Caco-2 (cell line): ENCODE results near the gene IGSF11. TPM values are rescaled to one million over a fixed set of nuclear protein-coding genes. Genes with fewer than 3 reads are reported as not detected.

ENCODE experiments used
- BruUV-seq: library from RNA; stranded (reverse); fragments of 400-500 nt; replicated peaks from 2 replicates; lab custom pipeline; 2021; lab: Mats Ljungman, UMichigan
- CTCF ChIA-PET: fragments of 300-600 bp; sonication (Branson Sonifier 250); formaldehyde crosslinking; loops from one replicate; lab custom pipeline; 2022; ENCODE audit warnings: antibody characterized with exemption; lab: Charles Lee
- POLR2A ChIA-PET: fragments of 300-600 bp; sonication (Branson Sonifier 250); formaldehyde crosslinking; loops from one replicate; lab custom pipeline; 2022; ENCODE audit warnings: antibody characterized with exemption; lab: Charles Lee
- DNase-seq, 2 experiments: peaks; one replicate each; pipeline versions ENCODE4 v3.0.0 to v3.0.0-alpha.2; 2020 to 2022
- H3K27me3 ChIP-seq: replicated peaks from 2 replicates; pipeline ENCODE4 v1.6.0; 2011; ENCODE audit warnings: low read length; ENCODE audit not compliant: control insufficient read depth, insufficient read depth
- H3K36me3 ChIP-seq: 2 replicates; pipeline ENCODE4 v1.5.1; 2011; ENCODE audit warnings: low read length; ENCODE audit not compliant: control insufficient read depth, insufficient read depth
- H3K4me1 ChIP-seq: fragments of 250-450 bp; sonication (Bioruptor Pico); 2 replicates; pipeline ENCODE4 v1.5.1; 2020; ENCODE audit warnings: mild to moderate bottlenecking
- H3K4me3 ChIP-seq: 2 replicates; pipeline ENCODE4 v1.5.1; 2011; ENCODE audit warnings: low read depth, mild to moderate bottlenecking, control low read depth, low read length
- H3K9me3 ChIP-seq: fragments of 250-450 bp; sonication (Bioruptor Pico); 2 replicates; pipeline ENCODE4 v1.5.1; 2020; ENCODE audit warnings: mild to moderate bottlenecking, moderate library complexity
- H3K27ac Mint-ChIP-seq: one replicate; pipeline ENCODE4 v1.8.0; 2022; ENCODE audit warnings: mixed read lengths; ENCODE audit not compliant: unreplicated experiment
- H3K27me3 Mint-ChIP-seq: one replicate; pipeline ENCODE4 v1.8.0; 2022; ENCODE audit warnings: mixed read lengths; ENCODE audit not compliant: insufficient read depth, unreplicated experiment
- H3K36me3 Mint-ChIP-seq: one replicate; pipeline ENCODE4 v1.8.0; 2022; ENCODE audit warnings: mild to moderate bottlenecking, mixed read lengths; ENCODE audit not compliant: insufficient read depth, unreplicated experiment
- H3K4me1 Mint-ChIP-seq: one replicate; pipeline ENCODE4 v1.8.0; 2022; ENCODE audit warnings: low read depth, mixed read lengths; ENCODE audit not compliant: unreplicated experiment
- H3K4me3 Mint-ChIP-seq: one replicate; pipeline ENCODE4 v1.8.0; 2022; ENCODE audit warnings: mild to moderate bottlenecking, moderate library complexity, mixed read lengths; ENCODE audit not compliant: unreplicated experiment
- H3K9me3 Mint-ChIP-seq: one replicate; pipeline ENCODE4 v1.8.0; 2022; ENCODE audit warnings: mixed read lengths; ENCODE audit not compliant: unreplicated experiment
- CTCF ChIP-seq, 2 experiments: fragments of 200-600 bp in 1 of 2; IDR thresholded peaks; 1 replicate in 1 of 2; 2 replicates in 1 of 2; pipeline versions ENCODE4 v1.5.1 to v1.8.0; 2011 to 2022; ENCODE audit warnings: antibody characterized with exemption in 1 of 2, control low read depth in 1 of 2, inconsistent platforms in 1 of 2, low read depth in 1 of 2, low read length in 1 of 2, mild to moderate bottlenecking in 1 of 2, moderate library complexity in 1 of 2; ENCODE audit not compliant: insufficient read depth in 1 of 2, severe bottlenecking in 1 of 2, unreplicated experiment in 1 of 2
- intact Hi-C: fragments of 100-400 bp; cut with micrococcal nuclease; formaldehyde crosslinking; loops from one replicate; pipeline ENCODE4 v1.10.0; 2022; ENCODE audit not compliant: unreplicated experiment
- total RNA-seq: library from RNA; stranded (reverse); gene quantifications from 2 replicates; pipeline ENCODE4 v1.2.3, GENCODE V29; 2022

Gene IGSF11
- total RNA-seq, 1 experiment from 2014 or later, result 0.41 TPM

- no TSS peak for BruUV-seq
- no peaks in the 10 kb centered on the region for H3K9me3 Mint-ChIP-seq
- H3K27ac Mint-ChIP-seq, result no peak overlapping the region
- DNase-seq, result no peak
- peaks cover 13% of the 10 kb centered on the region for H3K27me3 Mint-ChIP-seq
- no peak overlapping the region for H3K4me3 ChIP-seq
- H3K36me3 Mint-ChIP-seq, result no peaks in the 10 kb centered on the region
- no peaks in the 10 kb centered on the region for H3K4me1 Mint-ChIP-seq
- no peaks in the 10 kb centered on the region for H3K9me3 ChIP-seq
- POLR2A ChIA-PET, result no interaction called here
- no peak overlapping the region for H3K4me3 Mint-ChIP-seq
- CTCF ChIA-PET, result interaction anchor here (0.6 kb wide), 1 partner anchor 84 kb away, joined by 4 read pairs; no protein-coding TSS in a partner anchor
- H3K27me3 ChIP-seq, result no peaks in the 10 kb centered on the region
- intact Hi-C loops, result no loop called here
- H3K36me3 ChIP-seq, result no peaks in the 10 kb centered on the region
- H3K4me1 ChIP-seq, result no peaks in the 10 kb centered on the region
- no peak for TF ChIP-seq CTCF (IDR thresholded peaks at IDR 0.05; ENCODE audit: insufficient read depth in 1 of 2, low read depth in 1 of 2, low read length in 1 of 2, severe bottlenecking in 1 of 2, unreplicated experiment in 1 of 2)
Measured at GRCh38 chr3:118968640-118969039, 66.0 kb downstream of the IGSF11 start.

GRCh38 chr3:118968111-118968510, 66.5 kb downstream of the IGSF11 start:
- ChIA-PET CTCF (no interaction called here), POLR2A (no interaction called here)
- Mint-ChIP-seq H3K9me3 (no peaks in the 10 kb centered on the region), H3K27ac (no peak overlapping the region), H3K36me3 (no peaks in the 10 kb centered on the region), H3K4me1 (no peaks in the 10 kb centered on the region), H3K27me3 (peaks cover 12% of the 10 kb centered on the region), H3K4me3 (no peak overlapping the region)
- intact Hi-C loops, result no loop called here
- H3K27me3 ChIP-seq, result no peaks in the 10 kb centered on the region
- BruUV-seq, result no TSS peak
- TF ChIP-seq CTCF (IDR thresholded peaks at IDR 0.05; ENCODE audit: insufficient read depth in 1 of 2, low read depth in 1 of 2, low read length in 1 of 2, severe bottlenecking in 1 of 2, unreplicated experiment in 1 of 2), result no peak
- no peaks in the 10 kb centered on the region for H3K36me3 ChIP-seq
- DNase-seq, result no peak
- H3K4me3 ChIP-seq, result no peak overlapping the region
- no peaks in the 10 kb centered on the region for H3K4me1 ChIP-seq
- no peaks in the 10 kb centered on the region for H3K9me3 ChIP-seq

- peaks cover 16% of the 10 kb centered on the region for H3K27me3 Mint-ChIP-seq
- no peaks in the 10 kb centered on the region for H3K4me1 Mint-ChIP-seq
- no peaks in the 10 kb centered on the region for H3K9me3 ChIP-seq
- H3K4me1 ChIP-seq, result no peaks in the 10 kb centered on the region
- ChIA-PET CTCF (no interaction called here), POLR2A (no interaction called here)
- intact Hi-C loops, result no loop called here
- TF ChIP-seq CTCF (IDR thresholded peaks at IDR 0.05; ENCODE audit: insufficient read depth in 1 of 2, low read depth in 1 of 2, low read length in 1 of 2, severe bottlenecking in 1 of 2, unreplicated experiment in 1 of 2), result no peak
- no TSS peak for BruUV-seq
- no peaks in the 10 kb centered on the region for H3K36me3 ChIP-seq
- H3K36me3 Mint-ChIP-seq, result no peaks in the 10 kb centered on the region
- H3K9me3 Mint-ChIP-seq, result no peaks in the 10 kb centered on the region
- no peaks in the 10 kb centered on the region for H3K27me3 ChIP-seq
- H3K4me3 ChIP-seq, result no peak overlapping the region
- H3K27ac Mint-ChIP-seq, result no peak overlapping the region
- DNase-seq, result no peak
- H3K4me3 Mint-ChIP-seq, result no peak overlapping the region
Measured at GRCh38 chr3:118966700-118967099, 67.9 kb downstream of the IGSF11 start.
